Thyroid gland (tissue), 4 donors: ENCODE measurements around the gene TMEM196.

Experiments
- POLR2A ChIP-seq, 2 donors: fragments of 450-650 bp; IDR thresholded peaks; one replicate each; pipeline ENCODE4 v1.6.1; 2017; ENCODE audit warnings: antibody characterized with exemption in 2 of 2, mild to moderate bottlenecking in 2 of 2, moderate library complexity in 1 of 2
- TF ChIP-seq, protein P1 (sequence below), 6 experiments: fragments of 200-600 bp in 3 of 6; fragments of 450-650 bp in 3 of 6; sonication (generic) in 3 of 6; IDR thresholded peaks; one replicate each; pipeline ENCODE4 v1.5.1; 2016 to 2019; ENCODE audit warnings: antibody characterized with exemption in 6 of 6, mild to moderate bottlenecking in 2 of 6, inconsistent platforms in 1 of 6, moderate library complexity in 1 of 6

DNA sequence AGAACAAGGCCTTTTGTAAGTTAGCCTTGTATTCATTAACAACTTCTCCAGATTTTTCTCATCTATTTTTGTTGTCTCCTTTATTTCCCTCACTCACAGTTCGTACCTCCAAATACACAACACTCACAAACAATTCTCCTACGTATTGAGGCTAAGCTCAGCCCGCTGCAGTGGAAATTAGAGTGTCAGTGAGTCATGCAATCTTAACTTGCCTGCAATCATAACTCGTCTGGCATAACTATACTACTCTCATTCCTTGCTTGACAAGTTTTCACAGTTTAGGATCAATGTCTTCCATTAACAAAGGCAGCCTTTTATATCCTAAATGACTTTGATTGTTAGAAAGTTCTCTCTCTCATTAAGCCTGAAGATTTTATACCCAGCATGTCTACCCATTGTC is 23.8 kb downstream of the TMEM196 start:
- TF ChIP-seq, protein P1, sequence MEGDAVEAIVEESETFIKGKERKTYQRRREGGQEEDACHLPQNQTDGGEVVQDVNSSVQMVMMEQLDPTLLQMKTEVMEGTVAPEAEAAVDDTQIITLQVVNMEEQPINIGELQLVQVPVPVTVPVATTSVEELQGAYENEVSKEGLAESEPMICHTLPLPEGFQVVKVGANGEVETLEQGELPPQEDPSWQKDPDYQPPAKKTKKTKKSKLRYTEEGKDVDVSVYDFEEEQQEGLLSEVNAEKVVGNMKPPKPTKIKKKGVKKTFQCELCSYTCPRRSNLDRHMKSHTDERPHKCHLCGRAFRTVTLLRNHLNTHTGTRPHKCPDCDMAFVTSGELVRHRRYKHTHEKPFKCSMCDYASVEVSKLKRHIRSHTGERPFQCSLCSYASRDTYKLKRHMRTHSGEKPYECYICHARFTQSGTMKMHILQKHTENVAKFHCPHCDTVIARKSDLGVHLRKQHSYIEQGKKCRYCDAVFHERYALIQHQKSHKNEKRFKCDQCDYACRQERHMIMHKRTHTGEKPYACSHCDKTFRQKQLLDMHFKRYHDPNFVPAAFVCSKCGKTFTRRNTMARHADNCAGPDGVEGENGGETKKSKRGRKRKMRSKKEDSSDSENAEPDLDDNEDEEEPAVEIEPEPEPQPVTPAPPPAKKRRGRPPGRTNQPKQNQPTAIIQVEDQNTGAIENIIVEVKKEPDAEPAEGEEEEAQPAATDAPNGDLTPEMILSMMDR (IDR thresholded peaks at IDR 0.05): no peak
- TF ChIP-seq POLR2A (IDR thresholded peaks at IDR 0.05): no peak
